ENCODE results near the gene ASRGL1. TPM values are rescaled to one million over a fixed set of nuclear protein-coding genes. Genes with fewer than 3 reads are reported as not detected.
"Not testable (repeated sequence)": the region's sequence is repeated elsewhere in the genome, so short reads cannot be mapped to it uniquely, and the experiment has no call there.

ASRGL1 gene
- total and polyA plus RNA-seq, 3 donors from 2014 or later, result 101 to 295 (median 119) TPM

DNA sequence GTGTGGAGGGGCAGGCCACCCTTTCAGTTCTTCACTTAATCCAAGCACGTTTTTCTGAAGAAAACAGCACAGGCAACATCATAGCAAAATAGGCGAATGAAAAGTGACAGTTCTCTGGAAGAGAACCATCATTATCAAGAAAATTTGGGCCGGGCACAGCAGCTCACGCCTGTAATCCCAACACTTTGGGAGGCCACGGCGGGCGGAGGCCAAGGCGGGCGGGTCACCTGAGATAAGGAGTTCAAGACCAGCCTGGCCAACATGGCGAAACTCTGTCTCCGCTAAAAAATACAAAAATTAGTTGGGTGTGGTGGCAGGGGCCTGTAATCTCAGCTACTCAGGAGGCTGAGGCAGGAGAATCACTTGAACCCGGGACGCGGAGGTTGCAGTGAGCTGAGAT is 9.7 kb upstream of the ASRGL1 start:
- H3K4me1 ChIP-seq; DNase-seq; intact Hi-C loops (cut with DNase I; ENCODE audit: low total_unique reads); H3K4me3 ChIP-seq; H3K27me3 ChIP-seq; H3K27ac ChIP-seq; H3K9me3 ChIP-seq; H3K36me3 ChIP-seq (ENCODE audit: low read depth, missing control alignments): not testable (repeated sequence)
- 95 to 96% methylated on average over 14 of the region's 14 CpGs for WGBS, 2 donors

DNA sequence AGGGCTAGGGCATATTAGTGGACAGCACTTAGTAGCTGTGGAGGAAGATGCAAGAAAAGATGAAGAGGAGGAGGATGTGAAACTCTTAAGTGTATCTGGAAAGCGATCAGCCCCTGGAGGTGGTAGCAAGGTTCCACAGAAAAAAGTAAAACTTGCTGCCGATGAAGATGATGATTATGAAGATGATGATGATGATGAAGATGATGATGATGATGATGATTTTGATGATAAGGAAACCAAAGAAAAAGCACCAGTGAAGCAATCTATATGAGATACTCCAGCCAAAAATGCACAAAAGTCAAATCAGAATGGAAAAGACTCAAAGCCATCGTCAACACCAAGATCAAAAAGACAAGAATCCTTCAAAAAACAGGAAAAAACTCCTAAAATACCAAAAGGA is 6.0 kb upstream of the ASRGL1 start:
- H3K4me3 ChIP-seq, result not testable (repeated sequence)
- 91 to 95% methylated on average over 3 of the region's 3 CpGs for WGBS, 2 donors

DNA sequence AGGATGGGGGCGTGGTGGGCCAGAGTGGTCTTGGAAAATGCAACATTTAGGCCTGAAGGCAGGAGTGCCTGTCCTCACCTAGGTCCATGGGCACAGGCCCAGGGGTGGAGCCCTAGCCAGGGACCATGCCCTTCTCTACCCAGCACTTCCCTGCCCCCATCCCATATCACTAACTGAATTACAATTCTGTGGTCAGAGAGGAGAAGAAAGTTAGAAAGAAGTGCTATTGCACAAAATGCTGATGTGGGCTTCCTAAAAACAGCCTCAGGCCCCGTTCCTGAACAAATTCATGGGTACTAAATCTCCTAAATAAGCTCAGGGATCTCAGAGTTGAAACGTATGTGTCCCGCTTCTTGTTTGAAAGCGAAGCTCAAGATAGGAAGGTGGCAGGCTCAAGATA is 3.5 kb upstream of the ASRGL1 start:
- no peak for DNase-seq
- 65 to 92% methylated on average over 5 of the region's 5 CpGs for WGBS, 2 donors
- Histone ChIP-seq H3K4me1 (no peaks in the 10 kb centered on the region), H3K27ac (no peak overlapping the region), H3K36me3 (ENCODE audit: low read depth, missing control alignments) (no peaks in the 10 kb centered on the region), H3K4me3 (no peak overlapping the region), H3K9me3 (no peaks in the 10 kb centered on the region), H3K27me3 (no peaks in the 10 kb centered on the region)
- TF ChIP-seq POLR2A (IDR thresholded peaks at IDR 0.05), result no peak
- TF ChIP-seq, protein P1, sequence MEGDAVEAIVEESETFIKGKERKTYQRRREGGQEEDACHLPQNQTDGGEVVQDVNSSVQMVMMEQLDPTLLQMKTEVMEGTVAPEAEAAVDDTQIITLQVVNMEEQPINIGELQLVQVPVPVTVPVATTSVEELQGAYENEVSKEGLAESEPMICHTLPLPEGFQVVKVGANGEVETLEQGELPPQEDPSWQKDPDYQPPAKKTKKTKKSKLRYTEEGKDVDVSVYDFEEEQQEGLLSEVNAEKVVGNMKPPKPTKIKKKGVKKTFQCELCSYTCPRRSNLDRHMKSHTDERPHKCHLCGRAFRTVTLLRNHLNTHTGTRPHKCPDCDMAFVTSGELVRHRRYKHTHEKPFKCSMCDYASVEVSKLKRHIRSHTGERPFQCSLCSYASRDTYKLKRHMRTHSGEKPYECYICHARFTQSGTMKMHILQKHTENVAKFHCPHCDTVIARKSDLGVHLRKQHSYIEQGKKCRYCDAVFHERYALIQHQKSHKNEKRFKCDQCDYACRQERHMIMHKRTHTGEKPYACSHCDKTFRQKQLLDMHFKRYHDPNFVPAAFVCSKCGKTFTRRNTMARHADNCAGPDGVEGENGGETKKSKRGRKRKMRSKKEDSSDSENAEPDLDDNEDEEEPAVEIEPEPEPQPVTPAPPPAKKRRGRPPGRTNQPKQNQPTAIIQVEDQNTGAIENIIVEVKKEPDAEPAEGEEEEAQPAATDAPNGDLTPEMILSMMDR (IDR thresholded peaks at IDR 0.05), result no peak
- intact Hi-C loops (cut with DNase I; ENCODE audit: low total_unique reads), result no loop called here

More for the DNA sequence above, 6.0 kb upstream of the ASRGL1 start:
- DNase-seq; intact Hi-C loops (cut with DNase I; ENCODE audit: low total_unique reads); H3K36me3 ChIP-seq (ENCODE audit: low read depth, missing control alignments); H3K4me1 ChIP-seq; H3K27ac ChIP-seq; H3K27me3 ChIP-seq; H3K9me3 ChIP-seq: not testable (repeated sequence)

DNA sequence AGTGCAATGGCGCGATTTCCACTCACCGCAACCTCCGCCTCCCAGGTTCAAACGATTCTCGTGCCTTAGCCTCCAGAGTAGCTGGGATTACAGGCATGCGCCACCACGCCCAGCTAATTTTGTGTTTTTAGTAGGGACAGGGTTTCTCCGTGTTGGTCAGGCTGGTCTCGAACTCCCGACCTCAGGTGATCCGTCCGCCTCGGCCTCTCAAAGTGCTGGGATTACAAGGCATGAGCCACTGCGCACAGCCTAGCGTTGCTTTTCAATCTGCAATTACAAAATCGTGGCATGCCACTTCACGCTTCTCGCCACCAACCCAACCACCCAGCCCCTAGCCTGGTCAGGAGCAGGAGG is 322 bp upstream of the ASRGL1 start:
- H3K36me3 ChIP-seq (ENCODE audit: low read depth, missing control alignments); DNase-seq; H3K27me3 ChIP-seq; H3K4me1 ChIP-seq; intact Hi-C loops (cut with DNase I; ENCODE audit: low total_unique reads); H3K9me3 ChIP-seq: not testable (repeated sequence)
- Histone ChIP-seq H3K27ac (peak overlapping the region in 1 of 2 donors; percentile 43), H3K4me3 (peak overlapping the region; percentile 68 to 78)
- 51 to 59% methylated on average over 17 to 19 of the region's 19 CpGs for WGBS, 2 donors

DNA sequence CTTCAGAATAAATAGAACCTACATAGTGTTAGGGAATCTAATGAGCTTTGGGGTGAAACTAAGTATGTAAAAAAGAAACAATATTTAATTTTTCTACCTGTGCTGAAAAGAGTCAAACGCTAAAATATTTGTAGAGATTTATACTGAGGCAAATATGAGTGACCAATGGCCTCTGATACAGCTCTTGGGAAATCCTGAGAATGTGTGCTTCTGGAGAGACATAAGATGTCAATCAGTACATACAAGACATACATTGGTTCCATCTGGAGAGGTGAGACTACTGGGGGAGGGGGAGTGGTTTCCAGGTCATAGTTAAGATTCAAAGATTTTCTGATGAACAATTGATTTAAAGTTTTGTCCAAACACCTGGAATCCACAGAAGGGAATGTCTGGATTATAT is 970 bp downstream of the ASRGL1 start:
- Histone ChIP-seq H3K27ac (no peak overlapping the region), H3K4me1 (no peaks in the 10 kb centered on the region), H3K9me3 (no peaks in the 10 kb centered on the region), H3K4me3 (peak overlapping the region; percentile 68 to 78), H3K36me3 (ENCODE audit: low read depth, missing control alignments) (no peaks in the 10 kb centered on the region), H3K27me3 (no peaks in the 10 kb centered on the region)
- 31 to 37% methylated on average over 1 of the region's 1 CpG for WGBS, 2 donors
- DNase-seq, result no peak
- TF ChIP-seq, protein P1 (IDR thresholded peaks at IDR 0.05), result no peak
- TF ChIP-seq POLR2A (IDR thresholded peaks at IDR 0.05), result no peak
- intact Hi-C loops (cut with DNase I; ENCODE audit: low total_unique reads), result no loop called here

DNA sequence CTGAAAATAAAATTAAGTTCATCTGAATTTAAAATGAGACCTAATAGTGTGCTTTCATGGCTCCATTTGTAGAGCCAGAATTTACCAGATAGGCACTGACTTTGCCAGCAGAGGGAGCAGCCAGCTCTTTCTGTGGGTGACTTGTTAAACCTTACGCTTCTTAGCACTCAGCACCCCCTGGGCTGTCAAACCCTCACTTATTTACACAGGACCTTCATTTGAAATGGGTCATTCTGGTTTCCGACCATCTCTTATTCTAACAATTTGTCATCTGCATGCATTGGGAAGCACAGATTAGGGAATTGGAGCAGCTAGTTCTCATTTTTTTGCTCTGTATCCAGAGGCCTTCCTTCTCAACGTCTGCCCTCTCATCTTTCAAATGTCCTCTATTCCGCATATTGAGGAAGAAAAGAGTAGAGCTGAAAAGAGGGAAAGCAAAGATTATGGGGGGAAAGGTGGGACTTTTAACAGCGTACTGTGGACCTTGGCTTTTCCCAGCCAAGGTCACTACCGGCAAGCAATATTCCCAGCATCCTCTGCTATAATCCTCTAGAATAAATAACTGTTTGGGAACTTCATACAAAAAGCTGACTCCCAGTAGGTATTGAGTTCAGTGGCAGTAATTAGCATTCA is 3.1 kb downstream of the ASRGL1 start:
- H3K27me3 ChIP-seq, result no peaks in the 10 kb centered on the region
- intact Hi-C loops (cut with DNase I; ENCODE audit: low total_unique reads), result no loop called here
- no peaks in the 10 kb centered on the region for H3K36me3 ChIP-seq (ENCODE audit: low read depth, missing control alignments)
- H3K9me3 ChIP-seq, result no peaks in the 10 kb centered on the region
- H3K27ac ChIP-seq, result no peak overlapping the region
- no peaks in the 10 kb centered on the region for H3K4me1 ChIP-seq
- H3K4me3 ChIP-seq, result no peak overlapping the region
- peak; percentile 82 for DNase-seq
- TF ChIP-seq POLR2A (IDR thresholded peaks at IDR 0.05), result no peak
- TF ChIP-seq, protein P1 (IDR thresholded peaks at IDR 0.05), result peak; percentile 39 to 64 (median 42)
- whole genome bisulfite sequencing, 2 donors, result 49 to 73% methylated on average over 6 of the region's 6 CpGs
